AG10803 (cell line): ENCODE results near the gene MLH1.
A peak's percentile ranks its signal among the peaks of the same experiment; 100 is the strongest.

Source experiments
- DNase-seq: peaks from one replicate; pipeline ENCODE4 v3.0.0; 2010; ENCODE audit warnings: low read depth
- H3K4me3 ChIP-seq: 2 replicates; pipeline ENCODE4 v1.5.1; 2011; ENCODE audit warnings: mild to moderate bottlenecking, low read length, control low read depth
- CTCF ChIP-seq: conservative IDR thresholded peaks from 2 replicates; pipeline ENCODE4 v1.5.1; 2011; ENCODE audit warnings: mild to moderate bottlenecking, low read length, control low read depth, inconsistent platforms

The MLH1 gene

GRCh38 chr3:37074178-37074577 is 80.9 kb downstream of the MLH1 start:
- H3K4me3 ChIP-seq: no peak overlapping the region
- peak; percentile 73 for DNase-seq
- TF ChIP-seq CTCF: no peak

- no peak for DNase-seq
- no peak overlapping the region for H3K4me3 ChIP-seq
- no peak for TF ChIP-seq CTCF
These were observed 82.6 kb downstream of the MLH1 start for GRCh38 chr3:37075955-37076354.

GRCh38 chr3:37082317-37082716 is 89.0 kb downstream of the MLH1 start:
- DNase-seq: no peak
- no peak overlapping the region for H3K4me3 ChIP-seq
- no peak for TF ChIP-seq CTCF

- H3K4me3 ChIP-seq: no peak overlapping the region
- no peak for TF ChIP-seq CTCF
- DNase-seq: no peak
These were observed 93.6 kb downstream of the MLH1 start for GRCh38 chr3:37086918-37087317.

GRCh38 chr3:37087870-37088269 is 94.6 kb downstream of the MLH1 start:
- H3K4me3 ChIP-seq: no peak overlapping the region
- no peak for DNase-seq
- no peak for TF ChIP-seq CTCF

GRCh38 chr3:37092484-37092883 is 99.2 kb downstream of the MLH1 start:
- no peak for DNase-seq
- no peak overlapping the region for H3K4me3 ChIP-seq
- TF ChIP-seq CTCF: no peak

- H3K4me3 ChIP-seq: no peak overlapping the region
- peak; percentile 46 for DNase-seq
- TF ChIP-seq CTCF: no peak
These were observed 100.2 kb downstream of the MLH1 start for GRCh38 chr3:37093481-37093880.
